SJCRH30 (cell line): ENCODE results near the gene TNIP2. TPM values are rescaled to one million over a fixed set of nuclear protein-coding genes. Genes with fewer than 3 reads are reported as not detected.
"Not testable (repeated sequence)": the region's sequence is repeated elsewhere in the genome, so short reads cannot be mapped to it uniquely, and the experiment has no call there.

Experiments
- DNase-seq, 2 experiments: peaks; one replicate each; pipeline ENCODE4 v3.0.0-alpha.2; 2015 to 2020
- H3K27ac ChIP-seq: fragments of 250-450 bp; sonication (Bioruptor Pico); 2 replicates; pipeline ENCODE4 v1.5.1; 2020; ENCODE audit warnings: mild to moderate bottlenecking, moderate library complexity
- H3K27me3 ChIP-seq: fragments of 250-450 bp; sonication (Bioruptor Pico); 2 replicates; pipeline ENCODE4 v1.5.1; 2020; ENCODE audit warnings: mild to moderate bottlenecking, moderate library complexity
- H3K36me3 ChIP-seq: fragments of 250-450 bp; sonication (Bioruptor Pico); 2 replicates; pipeline ENCODE4 v1.5.1; 2020; ENCODE audit warnings: mild to moderate bottlenecking, moderate library complexity
- H3K4me1 ChIP-seq: fragments of 250-450 bp; sonication (Bioruptor Pico); 2 replicates; pipeline ENCODE4 v1.5.1; 2020; ENCODE audit warnings: mild to moderate bottlenecking, moderate library complexity
- H3K4me3 ChIP-seq: fragments of 250-450 bp; sonication (Bioruptor Pico); 2 replicates; pipeline ENCODE4 v1.5.1; 2020; ENCODE audit warnings: mild to moderate bottlenecking, moderate library complexity
- H3K9me3 ChIP-seq: fragments of 250-450 bp; sonication (Bioruptor Pico); replicated peaks from 2 replicates; pipeline ENCODE4 v1.5.1; 2020; ENCODE audit warnings: mild to moderate bottlenecking, moderate library complexity
- total RNA-seq: library from RNA; depleted of rRNA; stranded (reverse); fragments of >200 nt; shearing (Covaris generic); gene quantifications from 2 replicates; pipeline ENCODE4 v1.2.3, GENCODE V29; 2014

The TNIP2 gene
- total RNA-seq, 1 experiment from 2014 or later, result 25.8 TPM

DNA sequence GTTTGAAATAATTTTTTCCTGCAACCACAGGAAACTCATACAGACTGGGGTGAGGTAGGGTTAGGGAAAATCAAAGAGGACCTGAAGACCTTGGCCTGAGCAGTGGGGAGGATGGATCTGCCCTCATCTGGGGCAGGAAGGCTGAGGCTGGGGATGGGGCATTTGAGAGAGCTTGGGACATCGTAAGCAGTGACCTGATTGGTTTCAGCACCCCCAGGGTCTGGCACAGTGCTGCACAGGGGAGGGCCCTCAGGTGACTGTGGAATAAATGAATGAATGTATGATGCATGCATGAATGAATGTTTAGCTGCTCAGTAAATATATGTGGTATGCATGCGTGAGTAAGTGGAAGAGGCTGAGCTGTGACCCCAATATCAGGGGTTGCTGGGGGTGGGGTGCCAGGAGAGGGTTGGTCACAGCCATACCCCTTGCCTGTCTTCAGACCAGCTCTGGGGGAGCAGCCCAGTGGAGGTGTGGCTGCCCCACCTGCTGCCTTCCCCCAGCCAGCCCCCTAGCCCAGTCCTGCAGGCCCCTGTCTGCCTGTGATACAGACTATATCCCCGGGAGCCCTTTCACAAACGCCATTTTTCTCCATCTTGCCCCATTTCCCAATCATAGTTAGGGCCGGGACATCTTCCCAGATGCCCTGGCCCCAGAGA lies 11.0 kb upstream of the TNIP2 start:
- H3K4me3 ChIP-seq, result no peak overlapping the region
- no peaks in the 10 kb centered on the region for H3K9me3 ChIP-seq
- H3K27me3 ChIP-seq, result no peaks in the 10 kb centered on the region
- no peak overlapping the region for H3K27ac ChIP-seq
- no peaks in the 10 kb centered on the region for H3K4me1 ChIP-seq
- DNase-seq, result no peak
- H3K36me3 ChIP-seq, result no peaks in the 10 kb centered on the region

DNA sequence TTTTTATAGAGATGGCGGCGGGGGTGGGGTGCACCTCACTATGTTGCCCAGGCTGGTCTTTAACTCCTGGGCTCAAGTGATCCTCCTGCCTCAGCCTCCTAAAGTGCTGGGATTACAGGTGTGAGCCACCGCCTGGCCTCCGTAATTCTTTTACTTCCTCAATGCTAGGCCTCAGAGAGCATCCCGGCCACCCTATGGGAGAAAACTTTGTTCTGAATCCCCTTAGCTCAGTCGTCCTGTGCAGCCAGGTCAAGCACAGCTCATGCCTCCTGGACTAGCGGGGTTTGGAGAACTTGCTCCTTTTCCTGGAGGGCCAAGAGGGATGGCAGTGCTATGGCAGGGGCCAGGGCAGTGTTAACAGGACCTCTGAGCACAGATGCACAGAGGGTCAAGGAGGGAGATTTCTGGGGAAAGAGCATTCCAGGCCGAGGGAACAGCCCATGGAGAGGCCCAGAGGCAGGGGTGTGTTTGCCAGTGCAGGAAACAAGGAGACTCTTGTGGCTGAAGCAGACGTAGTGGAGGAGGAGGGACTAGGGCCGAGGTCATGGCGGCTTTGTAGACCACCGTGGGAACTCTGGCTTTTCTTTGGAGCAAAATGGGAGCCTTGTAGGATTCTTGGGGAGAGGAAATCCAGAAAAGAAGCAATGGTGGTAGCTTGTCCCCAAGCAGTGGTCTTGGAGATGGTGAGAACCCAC lies 9.8 kb upstream of the TNIP2 start:
- H3K4me1 ChIP-seq, result no peaks in the 10 kb centered on the region
- no peaks in the 10 kb centered on the region for H3K27me3 ChIP-seq
- H3K27ac ChIP-seq, result no peak overlapping the region
- no peak overlapping the region for H3K4me3 ChIP-seq
- no peaks in the 10 kb centered on the region for H3K9me3 ChIP-seq
- H3K36me3 ChIP-seq, result no peaks in the 10 kb centered on the region
- DNase-seq, result no peak

DNA sequence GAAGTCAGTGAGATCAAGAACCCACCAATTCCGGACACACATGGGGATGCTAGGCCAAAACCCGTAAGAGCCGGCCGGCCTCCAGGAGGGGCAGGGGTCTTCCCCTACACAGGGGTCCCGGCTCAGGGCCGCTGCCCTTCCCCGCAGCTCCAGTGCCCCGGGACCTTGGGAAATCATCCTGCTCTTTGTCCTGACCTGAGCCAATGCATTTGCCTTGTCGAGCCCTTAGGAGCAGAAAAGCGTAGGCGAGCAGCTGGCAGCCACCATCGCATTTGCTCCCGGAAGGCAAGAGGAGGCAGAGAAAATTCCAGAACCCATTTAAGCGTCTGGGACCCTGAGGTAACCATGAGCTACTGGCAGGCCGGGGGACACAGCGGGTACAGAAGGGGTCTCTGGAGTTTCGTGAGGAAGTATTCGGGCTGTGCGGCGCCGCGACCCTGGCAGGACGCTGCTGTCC lies 7.4 kb upstream of the TNIP2 start:
- H3K36me3 ChIP-seq, result no peaks in the 10 kb centered on the region
- H3K27ac ChIP-seq, result no peak overlapping the region
- no peak overlapping the region for H3K4me3 ChIP-seq
- no peak for DNase-seq
- no peaks in the 10 kb centered on the region for H3K27me3 ChIP-seq
- no peaks in the 10 kb centered on the region for H3K4me1 ChIP-seq
- no peaks in the 10 kb centered on the region for H3K9me3 ChIP-seq

DNA sequence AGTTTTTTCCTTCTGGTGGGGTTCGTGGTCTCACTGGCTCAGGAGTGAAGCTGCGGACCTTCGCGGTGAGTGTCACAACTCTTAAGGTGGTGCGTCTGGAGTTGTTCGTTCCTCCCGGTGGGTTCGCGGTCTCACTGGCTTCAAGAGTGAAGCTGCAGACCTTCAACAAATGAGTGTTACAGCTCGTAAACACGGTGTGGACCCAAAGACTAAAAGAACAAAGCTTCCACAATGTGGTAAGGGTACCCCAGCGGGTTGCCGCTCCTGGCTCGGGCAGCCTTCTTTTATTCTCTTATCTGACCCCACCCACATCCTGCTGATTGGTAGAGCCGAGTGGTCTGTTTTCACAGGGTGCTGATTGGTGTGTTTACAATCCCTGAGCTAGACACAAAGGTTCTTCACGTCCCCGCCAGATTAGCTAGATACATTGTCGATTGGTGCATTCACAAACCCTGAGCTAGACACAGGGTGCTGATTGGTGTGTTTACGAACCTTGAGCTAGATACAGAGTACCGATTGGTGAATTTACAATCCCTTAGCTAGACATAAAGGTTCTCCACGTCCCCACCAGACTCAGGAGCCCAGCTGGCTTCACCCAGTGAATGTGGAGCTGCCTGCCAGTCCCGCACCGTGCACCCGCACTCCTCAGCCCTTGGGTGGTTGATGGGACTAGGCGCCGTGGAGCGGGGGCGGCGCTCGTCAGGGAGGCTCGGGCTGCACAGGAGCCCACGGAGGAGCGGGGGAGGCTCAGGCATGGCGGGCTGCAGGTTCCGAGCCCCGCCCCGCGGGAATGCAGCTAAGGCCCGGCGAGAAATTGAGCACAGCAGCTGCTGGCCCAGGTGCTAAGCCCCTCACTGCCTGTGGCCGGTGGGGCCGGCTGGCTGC lies 6.6 kb upstream of the TNIP2 start:
- H3K4me3 ChIP-seq, result not testable (repeated sequence)

DNA sequence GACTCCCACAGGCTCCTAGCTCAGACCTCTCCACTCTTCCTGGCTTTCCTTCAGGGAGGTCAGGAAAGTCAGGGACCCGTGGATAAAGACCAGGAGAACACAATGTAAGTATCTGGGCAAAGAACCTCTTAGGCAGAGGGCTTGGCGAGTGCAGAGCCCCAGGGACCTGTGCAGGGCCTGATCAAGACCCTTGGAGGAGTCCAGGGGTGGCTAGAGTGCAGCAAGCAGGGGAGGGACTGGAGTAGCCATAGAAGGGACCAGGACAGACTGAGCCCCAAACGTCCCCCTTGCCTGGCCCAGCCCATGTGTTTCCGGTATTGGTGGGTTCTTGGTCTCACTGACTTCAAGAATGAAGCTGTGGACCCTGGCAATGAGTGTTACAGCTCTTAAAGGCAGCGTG lies 5.9 kb upstream of the TNIP2 start:
- H3K27ac ChIP-seq, result no peak overlapping the region
- DNase-seq, result no peak
- H3K27me3 ChIP-seq, result no peaks in the 10 kb centered on the region
- H3K4me3 ChIP-seq, result no peak overlapping the region
- H3K4me1 ChIP-seq, result no peaks in the 10 kb centered on the region
- H3K36me3 ChIP-seq, result no peaks in the 10 kb centered on the region
- no peaks in the 10 kb centered on the region for H3K9me3 ChIP-seq

More for the DNA sequence above, 6.6 kb upstream of the TNIP2 start:
- H3K36me3 ChIP-seq, DNase-seq, H3K9me3 ChIP-seq, H3K4me1 ChIP-seq, H3K27ac ChIP-seq, H3K27me3 ChIP-seq: not testable (repeated sequence)

DNA sequence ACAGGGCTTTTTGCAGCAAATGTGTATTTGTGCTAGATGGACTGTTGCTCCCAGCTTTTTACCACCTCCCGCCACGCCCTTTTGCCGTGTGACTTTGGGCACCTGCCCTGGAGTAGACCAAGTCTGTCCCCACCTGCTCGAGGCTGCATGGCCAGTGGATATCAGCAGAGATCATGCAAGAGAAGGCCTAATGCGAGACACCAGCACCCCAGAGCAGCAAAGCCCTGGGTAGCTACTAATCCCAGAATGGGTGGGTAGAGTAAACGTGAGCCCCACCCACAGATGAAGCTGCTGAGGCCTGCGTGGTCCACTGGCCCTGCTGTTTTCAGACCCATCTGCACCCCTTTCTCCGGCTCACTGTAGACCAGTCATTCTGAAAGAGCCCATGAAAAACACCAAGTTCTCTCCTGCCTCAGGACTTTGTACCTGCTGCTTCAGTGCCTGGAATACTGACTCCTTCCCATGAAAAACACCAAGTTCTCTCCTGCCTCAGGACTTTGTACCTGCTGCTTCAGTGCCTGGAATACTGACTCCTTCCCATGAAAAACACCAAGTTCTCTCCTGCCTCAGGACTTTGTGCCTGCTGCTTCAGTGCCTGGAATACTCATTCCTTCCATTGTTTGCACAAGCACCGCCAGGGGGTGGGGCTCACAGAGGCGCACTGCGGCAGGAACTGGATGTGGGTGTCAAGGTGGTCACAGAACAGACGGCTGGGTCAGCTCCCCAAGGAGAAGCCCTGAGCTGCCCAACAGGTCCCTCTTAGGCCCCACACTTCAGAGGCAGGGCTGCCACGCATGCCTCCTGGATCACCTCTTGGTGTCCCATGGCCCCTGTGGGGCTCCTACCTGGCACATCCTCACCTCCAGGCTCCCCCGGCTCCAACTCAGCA lies 5.1 kb upstream of the TNIP2 start:
- Histone ChIP-seq H3K4me1 (peaks cover 5% of the 10 kb centered on the region; the same call in 1 of the 2 replicates), H3K4me3 (no peak overlapping the region), H3K27me3 (no peaks in the 10 kb centered on the region), H3K27ac (no peak overlapping the region), H3K9me3 (no peaks in the 10 kb centered on the region), H3K36me3 (no peaks in the 10 kb centered on the region)
- no peak for DNase-seq

DNA sequence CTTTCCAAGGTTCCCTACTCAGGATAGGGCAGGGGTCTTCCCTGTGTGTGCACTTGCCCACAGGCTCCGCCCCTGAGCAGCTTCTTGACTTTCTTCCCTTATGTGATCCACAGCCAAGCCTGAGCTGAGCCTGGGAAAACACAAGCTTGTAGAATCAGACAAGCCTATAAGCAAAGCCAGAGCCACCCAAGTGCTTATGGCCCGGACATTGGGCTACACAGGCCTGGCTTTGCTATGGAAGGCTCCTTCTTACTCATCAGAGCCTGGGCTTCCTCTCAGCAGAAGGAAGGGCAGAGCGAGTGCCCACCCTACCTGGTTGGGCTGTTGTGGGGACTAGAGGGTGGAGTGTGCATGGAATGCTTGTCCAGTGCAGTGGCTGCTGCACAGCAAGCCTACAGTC lies 1.3 kb upstream of the TNIP2 start:
- no peaks in the 10 kb centered on the region for H3K36me3 ChIP-seq
- H3K4me3 ChIP-seq, result no peak overlapping the region
- H3K27ac ChIP-seq, result no peak overlapping the region
- no peaks in the 10 kb centered on the region for H3K27me3 ChIP-seq
- peaks cover 5% of the 10 kb centered on the region; the same call in 1 of the 2 replicates for H3K4me1 ChIP-seq
- no peak for DNase-seq
- H3K9me3 ChIP-seq, result no peaks in the 10 kb centered on the region

DNA sequence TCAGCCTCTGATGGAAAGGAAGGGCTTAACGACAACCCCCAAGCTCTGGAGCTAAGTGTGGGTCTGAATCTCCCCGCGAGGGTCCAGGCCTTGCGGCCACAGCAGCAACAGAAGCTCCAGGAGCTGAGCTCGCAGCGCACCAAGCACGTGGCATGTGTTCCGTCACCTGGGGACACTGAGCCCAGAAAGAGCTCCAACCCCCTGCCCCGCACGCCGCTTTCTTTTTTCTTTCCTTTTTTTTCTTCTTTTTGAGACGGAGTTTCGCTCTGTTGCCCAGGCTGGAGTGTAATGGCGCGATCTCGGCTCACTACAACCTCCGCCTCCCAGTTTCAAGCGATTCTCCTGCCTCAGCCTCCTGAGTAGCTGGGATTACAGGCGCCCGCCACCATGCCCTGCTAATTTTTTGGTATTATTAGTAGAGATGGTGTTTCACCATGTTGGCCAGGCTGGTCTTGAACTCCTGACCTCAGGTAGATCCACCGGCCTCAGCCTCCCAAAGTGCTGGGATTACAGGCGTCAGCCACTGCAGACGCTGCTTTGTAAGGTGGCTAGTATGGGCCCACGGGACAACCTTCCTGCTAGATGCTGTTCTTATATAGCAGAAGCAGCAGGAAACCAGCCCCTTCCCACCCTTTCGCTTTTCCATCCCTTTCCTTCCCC lies 685 bp upstream of the TNIP2 start:
- Histone ChIP-seq H3K27me3 (no peaks in the 10 kb centered on the region), H3K36me3 (no peaks in the 10 kb centered on the region), H3K27ac (no peak overlapping the region), H3K9me3 (no peaks in the 10 kb centered on the region), H3K4me3 (peak overlapping the region; percentile 87), H3K4me1 (peaks cover 5% of the 10 kb centered on the region; the same call in 1 of the 2 replicates)
- DNase-seq, result no peak

DNA sequence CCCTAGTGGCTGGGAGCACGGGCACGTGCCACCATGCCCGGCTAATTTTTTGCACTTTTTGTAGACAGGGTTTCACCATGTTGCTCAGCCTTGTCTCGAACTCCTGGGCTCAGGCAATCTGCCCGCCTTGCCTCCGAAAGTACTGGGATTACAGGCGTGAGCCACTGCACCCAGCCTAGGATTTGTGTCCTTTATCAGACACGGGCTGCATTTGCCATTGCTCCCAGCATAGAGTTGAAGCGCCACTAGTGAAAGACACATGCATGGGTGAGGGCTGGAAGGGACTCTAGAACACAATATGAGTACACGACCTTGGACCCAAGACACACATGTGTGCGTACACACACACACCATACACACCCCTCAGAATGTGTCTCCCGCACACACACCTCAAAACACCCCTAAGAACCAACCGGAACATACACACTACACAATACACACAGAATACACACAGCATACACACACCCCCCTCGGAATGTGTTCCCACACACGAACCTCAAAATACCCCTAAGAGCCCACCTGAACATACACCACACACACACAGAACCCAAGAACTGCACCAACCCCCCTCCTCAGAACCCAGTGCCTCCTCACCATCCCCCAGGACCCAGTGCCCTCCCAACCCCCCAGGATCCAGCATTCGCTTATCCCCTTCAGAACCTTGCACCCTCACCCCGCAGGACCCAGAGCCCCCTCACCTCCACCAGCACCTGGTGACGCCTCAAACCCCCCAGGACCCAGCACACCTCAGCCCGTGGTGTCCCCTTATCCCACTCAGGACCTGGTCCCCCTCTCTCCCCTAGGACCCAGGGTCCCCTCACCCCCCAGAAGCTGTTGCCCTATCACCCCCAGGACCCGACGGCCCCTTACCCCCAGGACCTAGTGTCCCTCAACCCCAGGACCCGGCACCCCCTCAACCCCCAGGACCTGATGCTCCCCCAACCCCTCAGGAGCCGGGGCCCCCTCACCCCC lies 1.0 kb downstream of the TNIP2 start:
- no peaks in the 10 kb centered on the region for H3K36me3 ChIP-seq
- H3K27ac ChIP-seq, result no peak overlapping the region
- H3K27me3 ChIP-seq, result no peaks in the 10 kb centered on the region
- H3K4me1 ChIP-seq, result peaks cover 5% of the 10 kb centered on the region; the same call in 1 of the 2 replicates
- no peaks in the 10 kb centered on the region for H3K9me3 ChIP-seq
- DNase-seq, result no peak
- H3K4me3 ChIP-seq, result peak overlapping the region; percentile 87

DNA sequence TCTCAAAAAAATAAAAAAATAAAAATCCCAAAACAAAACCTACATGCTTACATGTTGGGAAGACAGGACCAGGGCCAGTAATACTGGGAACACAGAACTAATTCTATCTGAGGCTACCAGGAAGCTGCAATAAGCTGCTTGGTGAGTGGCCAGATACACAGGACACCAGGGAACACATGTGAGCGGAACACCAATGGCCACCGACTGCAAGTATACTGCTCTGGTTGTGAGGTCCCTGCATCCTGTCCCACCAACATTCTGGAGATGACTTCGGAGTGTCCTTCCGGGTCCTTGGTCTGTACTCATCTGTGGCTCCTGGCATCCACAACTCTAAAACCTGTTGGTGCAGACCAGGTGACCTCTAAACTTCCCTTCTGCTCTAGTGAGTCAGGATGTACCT lies 2.7 kb downstream of the TNIP2 start:
- H3K4me3 ChIP-seq, result no peak overlapping the region
- no peaks in the 10 kb centered on the region for H3K27me3 ChIP-seq
- no peak for DNase-seq
- H3K9me3 ChIP-seq, result no peaks in the 10 kb centered on the region
- peaks cover 5% of the 10 kb centered on the region; the same call in 1 of the 2 replicates for H3K4me1 ChIP-seq
- no peaks in the 10 kb centered on the region for H3K36me3 ChIP-seq
- H3K27ac ChIP-seq, result no peak overlapping the region

DNA sequence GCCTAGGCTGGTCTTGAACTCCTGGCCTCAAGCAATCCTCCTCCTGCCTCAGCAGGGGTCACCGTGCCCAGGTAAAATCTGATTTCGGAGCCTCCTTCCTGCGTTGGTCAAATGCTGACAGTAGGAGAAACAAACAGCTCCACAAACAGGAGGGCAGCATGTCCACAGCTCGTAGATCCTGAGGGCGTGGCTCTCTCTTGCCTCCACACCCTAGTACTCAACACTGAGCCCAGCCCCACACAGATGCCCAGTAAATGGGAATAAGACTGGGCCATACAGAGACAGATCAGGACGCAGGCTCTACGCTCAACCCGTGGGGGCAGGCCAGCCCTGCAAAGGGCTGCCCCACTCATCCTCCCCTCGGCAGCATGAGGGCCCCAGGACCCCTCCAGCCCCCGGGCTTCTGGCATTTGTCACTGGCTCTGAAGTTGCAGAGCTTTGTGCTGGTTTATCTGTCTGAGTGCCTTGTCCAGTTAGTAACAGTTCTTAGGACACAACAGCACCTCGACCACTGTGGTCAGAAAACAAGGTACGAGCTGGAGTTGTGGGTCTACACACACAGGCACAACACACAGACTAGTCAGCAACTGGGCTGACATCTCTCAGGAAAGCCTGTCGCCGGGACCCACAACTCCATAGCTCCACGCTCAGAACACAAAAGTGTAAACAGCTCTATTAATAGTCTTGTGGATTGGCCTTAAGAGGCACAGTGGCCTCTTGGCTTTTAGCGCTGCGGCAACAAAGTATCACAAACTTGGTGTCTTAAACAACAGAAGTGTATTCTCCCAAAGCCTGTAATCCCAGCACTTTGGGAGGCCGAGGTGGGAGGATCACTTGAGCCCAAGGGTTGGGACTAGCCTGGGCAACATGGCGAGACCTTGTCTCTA lies 5.2 kb downstream of the TNIP2 start:
- Histone ChIP-seq H3K27ac (no peak overlapping the region), H3K9me3 (no peaks in the 10 kb centered on the region), H3K4me3 (no peak overlapping the region), H3K36me3 (peaks cover 4% of the 10 kb centered on the region; the same call in 1 of the 2 replicates), H3K4me1 (no peaks in the 10 kb centered on the region), H3K27me3 (no peaks in the 10 kb centered on the region)
- no peak for DNase-seq
